Panc1 (cell line): ENCODE data around the gene CDYL2. TPM values are rescaled to one million over a fixed set of nuclear protein-coding genes. Genes with fewer than 3 reads are reported as not detected.

Experiments used
- ATAC-seq: fragments of 200-7000 bp; cut with Tn5 transposase; 2 replicates; pipeline ENCODE4 v1.9.1; 2020; ENCODE audit warnings: mild to moderate bottlenecking, moderate library complexity
- BruUV-seq: library from RNA; stranded (reverse); fragments of 400-500 nt; replicated peaks from 2 replicates; lab custom pipeline; 2021; lab: Mats Ljungman, UMichigan
- CTCF ChIA-PET: fragments of 300-600 bp; sonication (Branson Sonifier 250); formaldehyde crosslinking; loops from one replicate; lab custom pipeline; 2022; ENCODE audit warnings: antibody characterized with exemption; lab: Charles Lee
- POLR2A ChIA-PET: fragments of 300-600 bp; sonication (Branson Sonifier 250); formaldehyde crosslinking; loops from one replicate; lab custom pipeline; 2022; ENCODE audit warnings: antibody characterized with exemption; lab: Charles Lee
- DNase-seq: peaks from one replicate; pipeline ENCODE4 v3.0.0-alpha.2; 2010; ENCODE audit warnings: low read depth, low spot score
- H3K27ac ChIP-seq: 2 replicates; pipeline ENCODE4 v1.5.1; 2011; ENCODE audit warnings: mild to moderate bottlenecking, low read length, inconsistent platforms
- H3K27me3 ChIP-seq: fragments of 200-500 bp; sonication (Bioruptor generic); 2 replicates; pipeline ENCODE4 v1.6.0; 2014; ENCODE audit warnings: low read length, inconsistent platforms; ENCODE audit not compliant: control insufficient read depth, insufficient read depth
- H3K36me3 ChIP-seq: fragments of 200-500 bp; sonication (Bioruptor generic); 2 replicates; pipeline ENCODE4 v1.5.1; 2014; ENCODE audit warnings: inconsistent platforms, mild to moderate bottlenecking, low read length, moderate library complexity; ENCODE audit not compliant: control insufficient read depth, insufficient read depth
- H3K4me1 ChIP-seq: 2 replicates; pipeline ENCODE4 v1.5.1; 2011; ENCODE audit warnings: inconsistent platforms, mild to moderate bottlenecking, low read length, moderate library complexity; ENCODE audit not compliant: control insufficient read depth, insufficient read depth
- H3K4me3 ChIP-seq, 2 experiments: 2 replicates each; pipeline ENCODE4 v1.5.1; 2011 to 2012; ENCODE audit warnings: low read depth in 2 of 2, low read length in 2 of 2, mild to moderate bottlenecking in 2 of 2, inconsistent platforms in 1 of 2, moderate library complexity in 1 of 2
- H3K9me3 ChIP-seq: fragments of 200-500 bp; sonication (Bioruptor generic); 2 replicates; pipeline ENCODE4 v1.5.1; 2014; ENCODE audit warnings: low read depth, mild to moderate bottlenecking, inconsistent platforms, low read length, moderate library complexity; ENCODE audit not compliant: control insufficient read depth, insufficient read depth
- CTCF ChIP-seq: fragments of 450-650 bp; IDR thresholded peaks from 2 replicates; pipeline ENCODE4 v1.5.1; 2017; ENCODE audit warnings: mild to moderate bottlenecking
- POLR2AphosphoS5 ChIP-seq: IDR thresholded peaks from 2 replicates; pipeline ENCODE4 v1.6.1; 2012; ENCODE audit warnings: mild to moderate bottlenecking, low read depth, low read length, moderate library complexity
- SIN3A ChIP-seq: IDR thresholded peaks from 2 replicates; pipeline ENCODE4 v1.6.1; 2012; ENCODE audit warnings: low read depth, mild to moderate bottlenecking, low read length, moderate library complexity, borderline replicate concordance; ENCODE audit not compliant: insufficient read depth
- TCF7L2 ChIP-seq: IDR thresholded peaks from 2 replicates; pipeline ENCODE4 v1.6.1; 2011; ENCODE audit warnings: mild to moderate bottlenecking, low read depth, low read length, inconsistent platforms
- in situ Hi-C: cut with HindIII; loops from 2 replicates; pipeline ENCODE4 v1.10.0; 2016; ENCODE audit warnings: low sequenced_read_pairs, low pct_unique_long_range_greater_than_20kb
- intact Hi-C: fragments of 100-400 bp; cut with micrococcal nuclease; formaldehyde crosslinking; loops from one replicate; pipeline ENCODE4 v1.10.0; 2022; ENCODE audit not compliant: unreplicated experiment
- total RNA-seq: library from RNA; stranded (reverse); gene quantifications from one replicate; pipeline ENCODE4 v1.2.1, GENCODE V29; 2021; ENCODE audit not compliant: unreplicated experiment
- TF ChIP-seq, protein P1 (sequence below), 2 experiments: IDR thresholded peaks; 2 replicates each; pipeline ENCODE4 v1.6.1; 2011 to 2012; ENCODE audit warnings: low read depth in 2 of 2, control low read depth in 1 of 2, low read length in 1 of 2, mild to moderate bottlenecking in 1 of 2, moderate library complexity in 1 of 2; ENCODE audit not compliant: insufficient read depth in 1 of 2

The CDYL2 gene
- total RNA-seq, 1 experiment from 2014 or later = 6.1 TPM

- Histone ChIP-seq H3K9me3 (no peaks in the 10 kb centered on the region), H3K36me3 (no peaks in the 10 kb centered on the region), H3K27me3 (no peaks in the 10 kb centered on the region), H3K4me1 (no peaks in the 10 kb centered on the region), H3K4me3 (no peak overlapping the region), H3K27ac (no peak overlapping the region)
- TF ChIP-seq TCF7L2 = no peak
- TF ChIP-seq CTCF = no peak
- TF ChIP-seq, protein P1, sequence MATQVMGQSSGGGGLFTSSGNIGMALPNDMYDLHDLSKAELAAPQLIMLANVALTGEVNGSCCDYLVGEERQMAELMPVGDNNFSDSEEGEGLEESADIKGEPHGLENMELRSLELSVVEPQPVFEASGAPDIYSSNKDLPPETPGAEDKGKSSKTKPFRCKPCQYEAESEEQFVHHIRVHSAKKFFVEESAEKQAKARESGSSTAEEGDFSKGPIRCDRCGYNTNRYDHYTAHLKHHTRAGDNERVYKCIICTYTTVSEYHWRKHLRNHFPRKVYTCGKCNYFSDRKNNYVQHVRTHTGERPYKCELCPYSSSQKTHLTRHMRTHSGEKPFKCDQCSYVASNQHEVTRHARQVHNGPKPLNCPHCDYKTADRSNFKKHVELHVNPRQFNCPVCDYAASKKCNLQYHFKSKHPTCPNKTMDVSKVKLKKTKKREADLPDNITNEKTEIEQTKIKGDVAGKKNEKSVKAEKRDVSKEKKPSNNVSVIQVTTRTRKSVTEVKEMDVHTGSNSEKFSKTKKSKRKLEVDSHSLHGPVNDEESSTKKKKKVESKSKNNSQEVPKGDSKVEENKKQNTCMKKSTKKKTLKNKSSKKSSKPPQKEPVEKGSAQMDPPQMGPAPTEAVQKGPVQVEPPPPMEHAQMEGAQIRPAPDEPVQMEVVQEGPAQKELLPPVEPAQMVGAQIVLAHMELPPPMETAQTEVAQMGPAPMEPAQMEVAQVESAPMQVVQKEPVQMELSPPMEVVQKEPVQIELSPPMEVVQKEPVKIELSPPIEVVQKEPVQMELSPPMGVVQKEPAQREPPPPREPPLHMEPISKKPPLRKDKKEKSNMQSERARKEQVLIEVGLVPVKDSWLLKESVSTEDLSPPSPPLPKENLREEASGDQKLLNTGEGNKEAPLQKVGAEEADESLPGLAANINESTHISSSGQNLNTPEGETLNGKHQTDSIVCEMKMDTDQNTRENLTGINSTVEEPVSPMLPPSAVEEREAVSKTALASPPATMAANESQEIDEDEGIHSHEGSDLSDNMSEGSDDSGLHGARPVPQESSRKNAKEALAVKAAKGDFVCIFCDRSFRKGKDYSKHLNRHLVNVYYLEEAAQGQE (IDR thresholded peaks at IDR 0.05; ENCODE audit: insufficient read depth in 1 of 2, low read depth in 2 of 2, low read length in 1 of 2) = no peak
- no peak for TF ChIP-seq SIN3A
- TF ChIP-seq POLR2AphosphoS5 = no peak
- in situ Hi-C loops (no loop called here), intact Hi-C loops (no loop called here)
- POLR2A ChIA-PET = no interaction called here
- no TSS peak for BruUV-seq
- DNase-seq (no peak), ATAC-seq (no peak)
- CTCF ChIA-PET = no interaction called here
Observed at GRCh38 chr16:80791411-80791810, 13.0 kb downstream of the CDYL2 start.

DNA sequence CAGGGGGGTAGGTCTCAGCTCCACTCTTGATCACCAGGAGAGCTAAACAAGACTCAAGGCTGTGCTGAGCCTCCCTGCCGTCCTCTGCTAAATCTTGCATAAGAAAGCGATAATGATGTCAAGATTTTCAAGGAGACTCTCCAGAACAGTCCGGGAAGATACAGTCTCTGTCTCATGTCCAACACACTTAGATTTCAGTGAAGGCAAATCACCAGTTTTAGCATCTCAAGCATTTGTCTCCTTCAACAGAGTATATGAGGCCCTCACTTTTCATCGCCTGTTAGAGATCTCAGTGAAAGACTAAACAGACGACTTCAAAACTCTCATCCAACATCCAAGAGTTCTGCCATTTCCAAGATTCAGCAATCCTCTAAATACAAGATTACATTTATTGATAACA, 13.6 kb downstream of the CDYL2 start:
- Histone ChIP-seq H3K36me3 (no peaks in the 10 kb centered on the region), H3K9me3 (no peaks in the 10 kb centered on the region), H3K4me1 (no peaks in the 10 kb centered on the region), H3K27ac (no peak overlapping the region), H3K4me3 (no peak overlapping the region), H3K27me3 (no peaks in the 10 kb centered on the region)
- in situ Hi-C loops (no loop called here), intact Hi-C loops (no loop called here)
- ChIA-PET POLR2A (no interaction called here), CTCF (no interaction called here)
- TF ChIP-seq CTCF (no peak), SIN3A (no peak), POLR2AphosphoS5 (no peak), TCF7L2 (no peak)
- TF ChIP-seq, protein P1 (IDR thresholded peaks at IDR 0.05; ENCODE audit: insufficient read depth in 1 of 2, low read depth in 2 of 2, low read length in 1 of 2) = no peak
- ATAC-seq (no peak), DNase-seq (no peak)
- BruUV-seq = no TSS peak
